ENCODE data around the gene OR2M3.
A peak's percentile ranks its signal among the peaks of the same experiment; 100 is the strongest.
"Not testable (repeated sequence)": the region's sequence is repeated elsewhere in the genome, so short reads cannot be mapped to it uniquely, and the experiment has no call there.

The OR2M3 gene

GRCh38 chr1:248243204-248243603 is 46.1 kb downstream of the OR2M3 start:
- H3K27me3 Mint-ChIP-seq, result peaks cover 23% of the 10 kb centered on the region
- H3K9me3 Mint-ChIP-seq, result no peaks in the 10 kb centered on the region
- ATAC-seq, result peak; percentile 43
- H3K27ac Mint-ChIP-seq, result peak overlapping the region in 1 of 2 donors; percentile 77
- H3K4me3 Mint-ChIP-seq, result peak overlapping the region; percentile 64
- DNase-seq, result peak; percentile 20 to 23
- H3K4me1 Mint-ChIP-seq, result peaks cover 7% of the 10 kb centered on the region

- H3K9me3 Mint-ChIP-seq, result peaks cover 11 to 31% of the 10 kb centered on the region in 2 donors
- ATAC-seq, H3K4me3 Mint-ChIP-seq, DNase-seq, H3K27ac Mint-ChIP-seq, H3K4me1 Mint-ChIP-seq, H3K27me3 Mint-ChIP-seq: not testable (repeated sequence)
Observed at GRCh38 chr1:248259309-248259708, 62.2 kb downstream of the OR2M3 start.
